Temporal lobe (tissue), 2 donors: ENCODE data around the gene BLOC1S2. TPM values are rescaled to one million over a fixed set of nuclear protein-coding genes. Genes with fewer than 3 reads are reported as not detected.

ENCODE experiments used
- small RNA-seq: library from RNA; depleted of rRNA; stranded (forward); fragments of <200 nt; gene quantifications from one replicate; pipeline ENCODE3, GENCODE V24; 2014; ENCODE audit warnings: low replicate concordance
- total RNA-seq: library from RNA; depleted of rRNA; stranded (reverse); fragments of >200 nt; gene quantifications from one replicate; pipeline ENCODE4 v1.2.3, GENCODE V29; 2014

BLOC1S2 gene
- total RNA-seq, 1 donor from 2014 or later: 49.2 TPM

Small RNA genes within 50 kb of the gene (small RNA-seq; reads per million reads assigned to genes)
- gene RNU6-422P (not detected), gene SNORA12 (82.4 reads per million, percentile 97 among the genes with 10 or more reads in this experiment)

Other genes starting within 250 kb of the BLOC1S2 start
- gene CPN1, start 204.8 kb downstream of the BLOC1S2 start, total RNA-seq: not detected
- 12.0 TPM for gene ERLIN1, start 100.7 kb downstream of the BLOC1S2 start, total RNA-seq
- gene CHUK, start 57.1 kb downstream of the BLOC1S2 start, total RNA-seq: 16.2 TPM
- 20.9 TPM for gene CWF19L1, start 19.0 kb downstream of the BLOC1S2 start, total RNA-seq
- gene PKD2L1, start 43.5 kb upstream of the BLOC1S2 start, total RNA-seq: 0.25 TPM
- 174 TPM for gene SCD, start 60.6 kb upstream of the BLOC1S2 start, total RNA-seq
- gene WNT8B, start 176.3 kb upstream of the BLOC1S2 start, total RNA-seq: not detected
- gene SEC31B, start 233.2 kb upstream of the BLOC1S2 start, total RNA-seq: 4.2 TPM
- 90.7 TPM for gene NDUFB8, start 243.2 kb upstream of the BLOC1S2 start, total RNA-seq
- 9.6 TPM for gene HIF1AN, start 249.3 kb upstream of the BLOC1S2 start, total RNA-seq